Body of pancreas (tissue), 4 donors: ENCODE data around the gene NR2F1-AS1. TPM values are rescaled to one million over a fixed set of nuclear protein-coding genes. Genes with fewer than 3 reads are reported as not detected.

Experiments used
- ATAC-seq: fragments of 150-250 bp; one replicate; pipeline ENCODE4 v1.9.1; 2016
- DNase-seq, 4 donors: peaks; one replicate each; pipeline ENCODE4 v3.0.0-alpha.2; 2019
- H3K27ac ChIP-seq, 4 donors: fragments of 200-600 bp; sonication (generic); 1 replicate in 3 of 4; 2 replicates in 1 of 4; pipeline versions ENCODE4 v1.5.1 to v1.6.1; 2016 to 2019; ENCODE audit warnings: mild to moderate bottlenecking in 1 of 4, mixed read lengths in 1 of 4, moderate library complexity in 1 of 4
- H3K27me3 ChIP-seq, 2 donors: fragments of 200-600 bp; sonication (generic); one replicate each; pipeline ENCODE4 v1.6.0; 2016; ENCODE audit warnings: mild to moderate bottlenecking in 1 of 2
- H3K36me3 ChIP-seq, 2 donors: fragments of 200-600 bp; sonication (generic); replicated peaks in 1 of 2; 2 replicates each; pipeline ENCODE4 v1.5.1; 2016; ENCODE audit warnings: low read depth in 2 of 2; ENCODE audit not compliant: insufficient read depth in 1 of 2
- H3K4me1 ChIP-seq: fragments of 200-600 bp; sonication (generic); one replicate; pipeline ENCODE4 v1.6.0; 2016
- H3K4me3 ChIP-seq, 2 donors: fragments of 200-600 bp; sonication (generic); 1 replicate in 1 of 2; 2 replicates in 1 of 2; pipeline ENCODE4 v1.5.1; 2016 to 2019
- H3K9me3 ChIP-seq, 3 donors: fragments of 200-600 bp; sonication (generic); 1 replicate in 2 of 3; 2 replicates in 1 of 3; pipeline ENCODE4 v1.5.1; 2016
- POLR2A ChIP-seq, 3 donors: fragments of 450-650 bp; IDR thresholded peaks; one replicate each; pipeline ENCODE4 v1.6.1; 2016; ENCODE audit warnings: antibody characterized with exemption in 3 of 3, mild to moderate bottlenecking in 2 of 3
- WGBS, 2 donors: methylation state at CpG; one replicate each; pipeline ENCODE4 v1.1.5; 2017; 5-methylcytosine and 5-hydroxymethylcytosine counted together
- intact Hi-C: fragments of 100-400 bp; cut with DNase I; formaldehyde crosslinking; loops from one replicate; pipeline ENCODE4 v1.15.1; 2023
- total RNA-seq, 2 donors: library from RNA; depleted of rRNA; stranded (reverse); fragments of >200 nt; gene quantifications; one replicate each; pipeline ENCODE4 v1.1.0, GENCODE V29; 2016
- TF ChIP-seq, protein P1 (sequence below), 7 experiments: fragments of 450-650 bp in 4 of 7; fragments of 200-600 bp in 3 of 7; sonication (generic) in 3 of 7; IDR thresholded peaks; one replicate each; pipeline ENCODE4 v1.5.1; 2016 to 2019; ENCODE audit warnings: antibody characterized with exemption in 7 of 7

The NR2F1-AS1 gene
- total RNA-seq, 2 donors from 2014 or later = 4.9 to 5.3 TPM

DNA sequence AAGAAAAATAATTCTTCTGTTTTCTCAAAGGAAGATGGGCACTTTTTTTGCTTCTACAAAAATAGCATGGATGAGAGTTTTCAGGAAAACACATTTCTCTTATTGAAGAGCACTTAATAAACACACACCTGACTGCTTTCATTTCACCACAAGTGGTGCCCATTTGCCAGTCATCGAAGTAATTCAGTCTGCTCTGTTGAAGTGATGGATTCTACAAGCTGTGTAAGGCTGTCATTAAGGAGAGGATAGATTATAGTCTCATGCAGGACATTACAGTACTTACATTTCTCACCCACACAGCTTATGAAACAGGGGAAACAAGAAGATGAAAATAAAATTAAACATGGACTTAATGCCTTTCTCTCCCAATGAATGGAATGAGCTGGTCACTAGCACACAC is 165.2 kb downstream of the NR2F1-AS1 start:
- no peak overlapping the region for H3K4me3 ChIP-seq
- intact Hi-C loops = no loop called here
- no peaks in the 10 kb centered on the region for H3K9me3 ChIP-seq
- ATAC-seq (no peak), DNase-seq (no peak)
- H3K27ac ChIP-seq = no peak overlapping the region
- H3K27me3 ChIP-seq = no peaks in the 10 kb centered on the region
- TF ChIP-seq, protein P1, sequence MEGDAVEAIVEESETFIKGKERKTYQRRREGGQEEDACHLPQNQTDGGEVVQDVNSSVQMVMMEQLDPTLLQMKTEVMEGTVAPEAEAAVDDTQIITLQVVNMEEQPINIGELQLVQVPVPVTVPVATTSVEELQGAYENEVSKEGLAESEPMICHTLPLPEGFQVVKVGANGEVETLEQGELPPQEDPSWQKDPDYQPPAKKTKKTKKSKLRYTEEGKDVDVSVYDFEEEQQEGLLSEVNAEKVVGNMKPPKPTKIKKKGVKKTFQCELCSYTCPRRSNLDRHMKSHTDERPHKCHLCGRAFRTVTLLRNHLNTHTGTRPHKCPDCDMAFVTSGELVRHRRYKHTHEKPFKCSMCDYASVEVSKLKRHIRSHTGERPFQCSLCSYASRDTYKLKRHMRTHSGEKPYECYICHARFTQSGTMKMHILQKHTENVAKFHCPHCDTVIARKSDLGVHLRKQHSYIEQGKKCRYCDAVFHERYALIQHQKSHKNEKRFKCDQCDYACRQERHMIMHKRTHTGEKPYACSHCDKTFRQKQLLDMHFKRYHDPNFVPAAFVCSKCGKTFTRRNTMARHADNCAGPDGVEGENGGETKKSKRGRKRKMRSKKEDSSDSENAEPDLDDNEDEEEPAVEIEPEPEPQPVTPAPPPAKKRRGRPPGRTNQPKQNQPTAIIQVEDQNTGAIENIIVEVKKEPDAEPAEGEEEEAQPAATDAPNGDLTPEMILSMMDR (IDR thresholded peaks at IDR 0.05) = no peak
- no peak for TF ChIP-seq POLR2A (IDR thresholded peaks at IDR 0.05)
- WGBS, 2 donors = 63 to 79% methylated on average over 1 of the region's 1 CpG
- no peaks in the 10 kb centered on the region for H3K36me3 ChIP-seq
- H3K4me1 ChIP-seq = no peaks in the 10 kb centered on the region

DNA sequence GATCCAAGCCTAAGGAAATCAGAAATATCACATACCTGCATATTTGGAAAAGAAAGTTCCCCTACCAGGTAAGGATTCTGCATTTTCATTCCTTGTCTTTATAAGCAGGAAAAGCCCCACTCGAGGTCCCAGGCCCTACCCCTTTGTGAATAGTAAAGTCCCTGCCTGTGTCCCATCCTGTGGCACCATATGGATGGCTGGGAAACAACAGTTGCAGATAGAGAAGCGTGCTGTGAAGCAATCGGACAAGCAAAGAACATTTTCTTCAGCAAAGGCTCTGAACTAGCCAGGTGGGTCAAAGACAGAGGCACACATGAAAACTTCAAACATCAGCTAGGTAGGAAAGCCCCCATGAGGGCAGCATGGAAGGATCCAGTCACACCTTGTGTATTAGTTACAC is 169.3 kb downstream of the NR2F1-AS1 start:
- WGBS, 2 donors = 53 to 64% methylated on average over 3 of the region's 3 CpGs
- no peak for ATAC-seq
- no peak overlapping the region for H3K27ac ChIP-seq
- no peaks in the 10 kb centered on the region for H3K36me3 ChIP-seq
- H3K4me1 ChIP-seq = peaks cover 7% of the 10 kb centered on the region
- no peak for DNase-seq
- no peak overlapping the region for H3K4me3 ChIP-seq
- no peaks in the 10 kb centered on the region for H3K9me3 ChIP-seq
- intact Hi-C loops = no loop called here
- H3K27me3 ChIP-seq = no peaks in the 10 kb centered on the region
- TF ChIP-seq, protein P1 (IDR thresholded peaks at IDR 0.05) = no peak
- no peak for TF ChIP-seq POLR2A (IDR thresholded peaks at IDR 0.05)

DNA sequence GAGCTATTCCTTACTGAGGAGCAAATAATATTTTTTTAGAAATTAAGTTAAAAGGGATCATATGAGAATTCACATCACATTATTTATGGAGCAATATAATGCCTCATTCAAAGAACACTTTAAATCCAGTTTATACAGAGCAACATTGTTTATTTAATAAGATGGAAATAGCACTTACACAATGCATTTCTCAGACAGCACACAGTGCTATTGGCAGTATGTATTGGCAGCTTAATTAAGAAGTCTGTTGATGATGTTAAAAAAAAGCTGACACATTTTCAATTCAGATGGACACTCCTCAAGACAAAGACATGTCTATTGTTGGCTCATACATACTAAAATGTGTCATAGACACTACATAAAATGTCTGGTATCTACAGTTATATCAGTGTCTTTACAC is 171.3 kb downstream of the NR2F1-AS1 start:
- TF ChIP-seq POLR2A (IDR thresholded peaks at IDR 0.05) = no peak
- TF ChIP-seq, protein P1 (IDR thresholded peaks at IDR 0.05) = no peak
- H3K9me3 ChIP-seq = no peaks in the 10 kb centered on the region
- no peaks in the 10 kb centered on the region for H3K36me3 ChIP-seq
- H3K27me3 ChIP-seq = no peaks in the 10 kb centered on the region
- ATAC-seq = no peak
- no peak overlapping the region for H3K27ac ChIP-seq
- intact Hi-C loops = no loop called here
- no peak overlapping the region for H3K4me3 ChIP-seq
- peaks cover 7% of the 10 kb centered on the region for H3K4me1 ChIP-seq
- DNase-seq = no peak

DNA sequence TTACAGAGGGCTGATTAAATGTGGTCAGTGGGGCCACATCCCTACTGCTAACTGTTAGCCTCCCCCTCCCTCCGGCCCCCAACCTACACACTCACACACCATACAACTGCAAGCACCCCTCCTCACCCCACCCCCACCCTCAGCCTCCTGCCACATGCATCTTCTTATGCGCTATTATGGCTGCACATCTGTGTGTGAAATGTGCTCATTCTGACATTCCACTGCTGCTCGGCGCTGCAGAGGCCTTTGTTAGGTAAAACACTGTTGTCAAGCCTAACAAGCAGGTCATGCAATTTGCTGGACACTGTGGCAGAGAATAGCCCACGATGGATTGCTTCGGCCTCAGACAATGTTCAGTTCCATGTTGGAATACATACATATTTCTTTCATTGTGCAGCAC is 173.6 kb downstream of the NR2F1-AS1 start:
- peaks cover 7% of the 10 kb centered on the region for H3K4me1 ChIP-seq
- H3K27me3 ChIP-seq = no peaks in the 10 kb centered on the region
- WGBS, 2 donors = 50 to 57% methylated on average over 6 of the region's 6 CpGs
- no peak overlapping the region for H3K27ac ChIP-seq
- H3K36me3 ChIP-seq = no peaks in the 10 kb centered on the region
- no peak overlapping the region for H3K4me3 ChIP-seq
- intact Hi-C loops = no loop called here
- TF ChIP-seq, protein P1 (IDR thresholded peaks at IDR 0.05) = no peak
- TF ChIP-seq POLR2A (IDR thresholded peaks at IDR 0.05) = no peak
- H3K9me3 ChIP-seq = no peaks in the 10 kb centered on the region
- no peak for DNase-seq
- ATAC-seq = no peak

DNA sequence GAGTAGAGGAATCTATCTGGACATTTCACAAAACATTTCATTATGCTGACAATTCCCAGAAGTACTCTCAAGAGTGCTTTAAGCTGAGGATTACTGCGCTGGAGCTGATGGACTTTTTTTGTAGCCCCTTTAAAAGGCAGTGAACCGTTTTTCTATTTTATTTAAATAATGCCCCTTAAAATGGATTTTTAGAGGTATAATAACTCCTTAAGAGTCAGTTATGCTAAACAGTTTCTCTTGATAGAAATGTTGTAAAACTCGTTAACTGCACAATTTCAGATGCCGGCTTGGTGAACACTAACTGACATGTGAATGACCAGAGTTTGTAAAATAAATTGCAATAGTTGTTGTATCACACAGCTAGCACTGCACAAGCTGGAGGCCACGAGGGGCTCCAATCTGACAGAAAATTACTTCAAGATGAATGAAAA is 174.0 kb downstream of the NR2F1-AS1 start:
- H3K36me3 ChIP-seq = no peaks in the 10 kb centered on the region
- no peak for ATAC-seq
- TF ChIP-seq, protein P1 (IDR thresholded peaks at IDR 0.05) = no peak
- TF ChIP-seq POLR2A (IDR thresholded peaks at IDR 0.05) = no peak
- H3K4me1 ChIP-seq = peaks cover 7% of the 10 kb centered on the region
- no peaks in the 10 kb centered on the region for H3K27me3 ChIP-seq
- no peak overlapping the region for H3K27ac ChIP-seq
- no peak for DNase-seq
- intact Hi-C loops = no loop called here
- H3K9me3 ChIP-seq = no peaks in the 10 kb centered on the region
- no peak overlapping the region for H3K4me3 ChIP-seq
- 54 to 56% methylated on average over 5 of the region's 5 CpGs for WGBS, 2 donors
